ENCODE results near the gene SERGEF. TPM values are rescaled to one million over a fixed set of nuclear protein-coding genes. Genes with fewer than 3 reads are reported as not detected.

SERGEF gene
- total RNA-seq, 1 donor from 2014 or later = 17.6 TPM

GRCh38 chr11:17967661-17968060 lies 45.2 kb downstream of the SERGEF start:
- Histone ChIP-seq H4K20me1 (ENCODE audit: insufficient read depth, low read length) (peaks cover 7% of the 10 kb centered on the region), H3K9me3 (ENCODE audit: insufficient read depth, low read depth, low read length) (no peaks in the 10 kb centered on the region), H3K4me2 (ENCODE audit: low read length) (no peak overlapping the region), H3K27ac (ENCODE audit: low read depth, low read length) (no peak overlapping the region), H3K4me1 (ENCODE audit: insufficient read depth, low read length) (peaks cover under 1% of the 10 kb centered on the region), H3K27me3 (ENCODE audit: insufficient read depth, low read length) (no peaks in the 10 kb centered on the region), H3K79me2 (ENCODE audit: insufficient read depth, low read length) (no peaks in the 10 kb centered on the region), H2AFZ (ENCODE audit: low read depth, low read length) (no peak overlapping the region), H3K4me3 (ENCODE audit: insufficient read depth, low read depth, low read length) (no peak overlapping the region), H3K36me3 (ENCODE audit: insufficient read depth, low read length) (no peaks in the 10 kb centered on the region), H3K9ac (ENCODE audit: low read length) (no peak overlapping the region)
- Mint-ChIP-seq H3K4me3 (ENCODE audit: unreplicated experiment) (no peak overlapping the region), H3K9me3 (ENCODE audit: unreplicated experiment) (peaks cover 5% of the 10 kb centered on the region), H3K27ac (ENCODE audit: unreplicated experiment) (no peak overlapping the region), H3K4me1 (ENCODE audit: low read depth, unreplicated experiment) (peaks cover 1% of the 10 kb centered on the region), H3K36me3 (ENCODE audit: low read depth, unreplicated experiment) (peaks cover 19% of the 10 kb centered on the region), H3K27me3 (ENCODE audit: low read depth, unreplicated experiment) (no peaks in the 10 kb centered on the region)
- no peak for FAIRE-seq
- no peak for DNase-seq (ENCODE audit: low read depth)
- no peak for TF ChIP-seq CTCF (IDR thresholded peaks at IDR 0.05; ENCODE audit: insufficient read depth, low read depth, low read length)
- no peak for TF ChIP-seq EZH2 (IDR thresholded peaks at IDR 0.05; ENCODE audit: insufficient read depth, low read length)

- Histone ChIP-seq H3K27ac (ENCODE audit: low read depth, low read length) (no peak overlapping the region), H3K4me2 (ENCODE audit: low read length) (no peak overlapping the region), H3K4me3 (ENCODE audit: insufficient read depth, low read depth, low read length) (no peak overlapping the region), H3K9me3 (ENCODE audit: insufficient read depth, low read depth, low read length) (no peaks in the 10 kb centered on the region), H3K79me2 (ENCODE audit: insufficient read depth, low read length) (no peaks in the 10 kb centered on the region), H3K36me3 (ENCODE audit: insufficient read depth, low read length) (no peaks in the 10 kb centered on the region), H3K27me3 (ENCODE audit: insufficient read depth, low read length) (no peaks in the 10 kb centered on the region), H3K9ac (ENCODE audit: low read length) (no peak overlapping the region), H4K20me1 (ENCODE audit: insufficient read depth, low read length) (no peaks in the 10 kb centered on the region), H2AFZ (ENCODE audit: low read depth, low read length) (no peak overlapping the region), H3K4me1 (ENCODE audit: insufficient read depth, low read length) (no peaks in the 10 kb centered on the region)
- Mint-ChIP-seq H3K36me3 (ENCODE audit: low read depth, unreplicated experiment) (peaks cover 9% of the 10 kb centered on the region), H3K27ac (ENCODE audit: unreplicated experiment) (no peak overlapping the region), H3K4me3 (ENCODE audit: unreplicated experiment) (no peak overlapping the region), H3K4me1 (ENCODE audit: low read depth, unreplicated experiment) (peaks cover under 1% of the 10 kb centered on the region), H3K27me3 (ENCODE audit: low read depth, unreplicated experiment) (no peaks in the 10 kb centered on the region), H3K9me3 (ENCODE audit: unreplicated experiment) (no peaks in the 10 kb centered on the region)
- FAIRE-seq (no peak), DNase-seq (ENCODE audit: low read depth) (no peak)
- TF ChIP-seq CTCF (IDR thresholded peaks at IDR 0.05; ENCODE audit: insufficient read depth, low read depth, low read length) (no peak), EZH2 (IDR thresholded peaks at IDR 0.05; ENCODE audit: insufficient read depth, low read length) (no peak)
Measured at GRCh38 chr11:17960091-17960490, 52.8 kb downstream of the SERGEF start.

GRCh38 chr11:17958446-17958845 lies 54.4 kb downstream of the SERGEF start:
- Mint-ChIP-seq H3K9me3 (ENCODE audit: unreplicated experiment) (no peaks in the 10 kb centered on the region), H3K36me3 (ENCODE audit: low read depth, unreplicated experiment) (peaks cover 10% of the 10 kb centered on the region), H3K27me3 (ENCODE audit: low read depth, unreplicated experiment) (no peaks in the 10 kb centered on the region), H3K27ac (ENCODE audit: unreplicated experiment) (no peak overlapping the region), H3K4me1 (ENCODE audit: low read depth, unreplicated experiment) (peaks cover 15% of the 10 kb centered on the region), H3K4me3 (ENCODE audit: unreplicated experiment) (no peak overlapping the region)
- Histone ChIP-seq H3K9me3 (ENCODE audit: insufficient read depth, low read depth, low read length) (no peaks in the 10 kb centered on the region), H3K9ac (ENCODE audit: low read length) (no peak overlapping the region), H3K36me3 (ENCODE audit: insufficient read depth, low read length) (peaks cover 2% of the 10 kb centered on the region), H3K79me2 (ENCODE audit: insufficient read depth, low read length) (no peaks in the 10 kb centered on the region), H3K4me3 (ENCODE audit: insufficient read depth, low read depth, low read length) (no peak overlapping the region), H3K4me1 (ENCODE audit: insufficient read depth, low read length) (no peaks in the 10 kb centered on the region), H3K4me2 (ENCODE audit: low read length) (no peak overlapping the region), H4K20me1 (ENCODE audit: insufficient read depth, low read length) (no peaks in the 10 kb centered on the region), H3K27ac (ENCODE audit: low read depth, low read length) (no peak overlapping the region), H3K27me3 (ENCODE audit: insufficient read depth, low read length) (no peaks in the 10 kb centered on the region), H2AFZ (ENCODE audit: low read depth, low read length) (no peak overlapping the region)
- TF ChIP-seq EZH2 (IDR thresholded peaks at IDR 0.05; ENCODE audit: insufficient read depth, low read length) (no peak), CTCF (IDR thresholded peaks at IDR 0.05; ENCODE audit: insufficient read depth, low read depth, low read length) (no peak)
- no peak for DNase-seq (ENCODE audit: low read depth)
- FAIRE-seq = no peak

Data from astrocyte (in vitro differentiated cells and primary cell).